HepG2 (cell line): Measurements from ENCODE around the gene AQP11.

Experiments used
- NR2F1 ChIP-seq, 2 experiments: fragments of 450-650 bp in 1 of 2; formaldehyde crosslinking in 1 of 2; IDR thresholded peaks; 2 replicates each; pipeline versions ENCODE4 v1.5.0 to v1.6.1; 2016 to 2020; ENCODE audit warnings: mild to moderate bottlenecking in 1 of 2, missing compliant biosample characterization in 1 of 2, missing genetic modification reagents in 1 of 2, moderate library complexity in 1 of 2
- POLR2AphosphoS5 ChIP-seq: IDR thresholded peaks from 2 replicates; pipeline ENCODE4 v1.6.1; 2012; ENCODE audit warnings: low read depth, low read length
- ZNF549 ChIP-seq: sonication (generic); formaldehyde crosslinking; IDR thresholded peaks from 2 replicates; pipeline ENCODE4 v1.5.0; 2020; ENCODE audit warnings: missing genetic modification reagents

DNA sequence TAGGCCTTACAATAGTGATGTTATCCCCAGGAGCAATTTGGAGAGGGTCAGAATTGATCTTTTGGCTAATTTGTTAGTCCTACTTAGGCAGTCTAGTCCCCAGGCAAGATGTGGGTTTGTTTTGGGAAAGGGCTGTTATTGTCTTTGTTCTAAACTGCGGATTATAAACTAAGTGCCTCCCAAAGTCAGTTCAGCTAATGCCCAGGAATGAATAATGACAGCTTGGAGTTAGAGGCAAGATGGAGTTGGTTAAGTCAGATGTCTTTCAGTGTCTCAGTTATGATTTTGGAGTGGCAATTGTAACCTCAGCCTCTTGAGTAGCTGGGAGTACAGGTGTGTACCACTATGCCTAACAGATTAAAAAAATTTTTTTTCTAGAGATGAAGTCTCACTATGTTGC lies 55.1 kb downstream of the AQP11 start:
- TF ChIP-seq NR2F1 (CRISPR knock-in tag; IDR thresholded peaks at IDR 0.05) (no peak), POLR2AphosphoS5 (no peak), ZNF549 (CRISPR knock-in tag) (no peak)
